Activated B cell treated with CpG ODN at 0.5 μM for 24 hours (primary cell): ENCODE data around the gene SERGEF. TPM values are rescaled to one million over a fixed set of nuclear protein-coding genes. Genes with fewer than 3 reads are reported as not detected.

ENCODE experiments used
- ATAC-seq: fragments of 200-7000 bp; cut with Tn5 transposase; one replicate; pipeline ENCODE4 v1.10.0; 2021; ENCODE audit warnings: low read depth, mild to moderate bottlenecking, moderate library complexity
- CTCF ChIA-PET: fragments of 350-600 bp; sonication (Branson Sonifier 250); formaldehyde crosslinking; loops from one replicate; lab custom pipeline; 2021; ENCODE audit warnings: antibody characterized with exemption; lab: Charles Lee
- POLR2A ChIA-PET: fragments of 350-600 bp; sonication (Branson Sonifier 250); formaldehyde crosslinking; loops from one replicate; lab custom pipeline; 2021; ENCODE audit warnings: antibody characterized with exemption; lab: Charles Lee
- DNase-seq: peaks from one replicate; pipeline ENCODE4 v3.0.0; 2022
- H3K27ac Mint-ChIP-seq: one replicate; pipeline ENCODE4 v1.8.0; 2020; ENCODE audit warnings: mixed read lengths
- H3K27me3 Mint-ChIP-seq: one replicate; pipeline ENCODE4 v1.8.0; 2021; ENCODE audit warnings: mixed read lengths
- H3K36me3 Mint-ChIP-seq: one replicate; pipeline ENCODE4 v1.8.0; 2021; ENCODE audit warnings: low read depth, mixed read lengths
- H3K4me1 Mint-ChIP-seq: one replicate; pipeline ENCODE4 v1.8.0; 2021; ENCODE audit warnings: mixed read lengths
- H3K4me3 Mint-ChIP-seq: one replicate; pipeline ENCODE4 v1.8.0; 2020; ENCODE audit warnings: mild to moderate bottlenecking, mixed read lengths
- H3K9me3 Mint-ChIP-seq: one replicate; pipeline ENCODE4 v1.8.0; 2020; ENCODE audit warnings: mixed read lengths
- intact Hi-C: fragments of 100-400 bp; cut with micrococcal nuclease; formaldehyde crosslinking; loops from one replicate; pipeline ENCODE4 v1.15.1; 2024
- total RNA-seq: library from RNA; stranded (reverse); gene quantifications from 2 replicates; pipeline ENCODE4 v1.2.3, GENCODE V29; 2022
- TF ChIP-seq, protein P1 (sequence below): fragments of 200-600 bp; IDR thresholded peaks from one replicate; pipeline ENCODE4 v1.8.0; 2022; ENCODE audit warnings: antibody characterized with exemption, mild to moderate bottlenecking

SERGEF gene
- total RNA-seq, 1 donor from 2014 or later: 38.4 TPM

DNA sequence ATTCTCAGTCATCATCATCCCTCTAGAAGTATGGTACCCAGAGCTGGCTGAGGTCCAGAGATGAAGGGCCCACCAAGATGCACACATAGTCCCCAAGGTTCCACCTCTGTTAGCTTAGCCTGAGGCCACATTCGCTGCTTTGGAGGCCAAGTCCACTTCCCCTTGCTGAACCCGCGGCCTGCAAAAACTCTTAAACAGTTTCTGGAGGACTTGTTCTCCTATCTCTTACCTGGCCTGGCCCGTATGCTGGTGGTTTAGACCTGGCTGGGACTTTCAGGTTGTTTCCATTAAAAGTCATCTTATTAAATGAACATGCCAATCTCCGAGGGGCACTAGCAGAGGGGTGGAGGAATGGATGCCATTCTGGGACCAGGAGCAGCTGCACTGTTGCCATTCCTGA is 213.7 kb downstream of the SERGEF start:
- ATAC-seq: no peak
- Mint-ChIP-seq H3K4me3 (no peak overlapping the region), H3K4me1 (no peaks in the 10 kb centered on the region), H3K27ac (no peak overlapping the region), H3K27me3 (no peaks in the 10 kb centered on the region), H3K36me3 (peaks cover 9% of the 10 kb centered on the region), H3K9me3 (no peaks in the 10 kb centered on the region)
- no peak for DNase-seq
- intact Hi-C loops: no loop called here
- POLR2A ChIA-PET: no interaction called here
- CTCF ChIA-PET: no interaction called here
- TF ChIP-seq, protein P1, sequence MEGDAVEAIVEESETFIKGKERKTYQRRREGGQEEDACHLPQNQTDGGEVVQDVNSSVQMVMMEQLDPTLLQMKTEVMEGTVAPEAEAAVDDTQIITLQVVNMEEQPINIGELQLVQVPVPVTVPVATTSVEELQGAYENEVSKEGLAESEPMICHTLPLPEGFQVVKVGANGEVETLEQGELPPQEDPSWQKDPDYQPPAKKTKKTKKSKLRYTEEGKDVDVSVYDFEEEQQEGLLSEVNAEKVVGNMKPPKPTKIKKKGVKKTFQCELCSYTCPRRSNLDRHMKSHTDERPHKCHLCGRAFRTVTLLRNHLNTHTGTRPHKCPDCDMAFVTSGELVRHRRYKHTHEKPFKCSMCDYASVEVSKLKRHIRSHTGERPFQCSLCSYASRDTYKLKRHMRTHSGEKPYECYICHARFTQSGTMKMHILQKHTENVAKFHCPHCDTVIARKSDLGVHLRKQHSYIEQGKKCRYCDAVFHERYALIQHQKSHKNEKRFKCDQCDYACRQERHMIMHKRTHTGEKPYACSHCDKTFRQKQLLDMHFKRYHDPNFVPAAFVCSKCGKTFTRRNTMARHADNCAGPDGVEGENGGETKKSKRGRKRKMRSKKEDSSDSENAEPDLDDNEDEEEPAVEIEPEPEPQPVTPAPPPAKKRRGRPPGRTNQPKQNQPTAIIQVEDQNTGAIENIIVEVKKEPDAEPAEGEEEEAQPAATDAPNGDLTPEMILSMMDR: no peak

DNA sequence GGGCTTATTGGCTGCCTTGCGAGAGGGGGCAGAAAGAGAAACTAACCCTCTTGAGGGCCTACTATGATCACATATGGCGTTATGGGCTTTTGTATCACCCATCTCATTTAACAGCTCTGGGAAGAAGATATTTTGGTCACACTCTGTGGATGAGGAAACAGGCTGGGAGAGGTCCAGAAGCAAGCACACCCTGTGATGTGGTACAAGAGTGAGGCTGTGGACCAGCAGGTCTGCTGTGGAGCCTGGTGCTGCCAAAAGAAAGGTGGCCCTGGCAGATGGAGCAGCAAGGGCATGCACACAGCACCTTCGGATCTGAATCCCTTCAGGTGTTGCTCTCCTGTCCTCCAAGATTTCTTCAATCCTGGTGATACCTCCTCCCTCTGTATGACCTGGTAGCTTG is 214.1 kb downstream of the SERGEF start:
- no peak for ATAC-seq
- H3K4me1 Mint-ChIP-seq: no peaks in the 10 kb centered on the region
- H3K27me3 Mint-ChIP-seq: no peaks in the 10 kb centered on the region
- no peak overlapping the region for H3K4me3 Mint-ChIP-seq
- TF ChIP-seq, protein P1: no peak
- ChIA-PET CTCF (no interaction called here), POLR2A (no interaction called here)
- H3K27ac Mint-ChIP-seq: no peak overlapping the region
- peaks cover 9% of the 10 kb centered on the region for H3K36me3 Mint-ChIP-seq
- intact Hi-C loops: no loop called here
- DNase-seq: no peak
- no peaks in the 10 kb centered on the region for H3K9me3 Mint-ChIP-seq

DNA sequence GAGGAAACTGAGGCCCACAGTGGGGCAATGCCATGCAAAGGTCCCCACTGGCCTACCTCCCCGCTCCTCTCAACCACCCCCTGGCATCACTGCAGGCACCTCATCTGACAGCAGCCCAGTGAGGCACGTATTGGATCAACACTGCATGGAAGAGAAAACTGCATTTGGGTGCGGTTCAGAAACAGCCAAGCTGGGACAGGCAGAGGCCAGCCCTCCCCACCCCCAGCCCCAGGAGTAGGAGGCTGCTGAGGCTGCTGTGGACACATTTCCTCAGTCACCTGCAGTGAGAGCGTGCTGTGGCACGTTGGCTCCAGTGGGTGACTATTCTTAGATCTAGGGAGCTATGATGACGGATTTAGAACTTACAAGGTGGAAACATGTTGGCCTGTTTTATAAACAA is 214.6 kb downstream of the SERGEF start:
- TF ChIP-seq, protein P1: no peak
- no peak overlapping the region for H3K4me3 Mint-ChIP-seq
- H3K27me3 Mint-ChIP-seq: no peaks in the 10 kb centered on the region
- ChIA-PET CTCF (no interaction called here), POLR2A (no interaction called here)
- no peak for ATAC-seq
- H3K36me3 Mint-ChIP-seq: peaks cover 9% of the 10 kb centered on the region
- intact Hi-C loops: no loop called here
- no peak overlapping the region for H3K27ac Mint-ChIP-seq
- no peak for DNase-seq
- no peaks in the 10 kb centered on the region for H3K4me1 Mint-ChIP-seq
- no peaks in the 10 kb centered on the region for H3K9me3 Mint-ChIP-seq

DNA sequence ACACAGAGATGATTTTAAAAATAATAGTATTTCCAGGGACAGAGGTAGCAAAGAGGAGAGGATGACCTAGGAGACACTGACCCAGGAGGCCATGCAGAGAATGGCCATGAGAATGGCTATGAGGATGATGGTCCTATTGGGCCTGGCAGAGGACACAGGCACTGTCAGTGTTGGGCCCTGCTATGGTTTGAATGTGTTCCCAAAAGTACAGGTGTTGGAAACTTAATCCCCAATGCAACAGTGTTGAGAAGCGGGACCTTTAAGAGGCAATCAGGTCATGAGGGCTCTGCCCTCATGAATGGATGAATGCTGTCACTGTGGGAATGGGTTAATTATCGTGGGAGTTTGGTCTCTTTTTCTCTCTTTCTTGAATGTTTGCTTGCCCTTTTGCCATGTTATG is 216.7 kb downstream of the SERGEF start:
- Mint-ChIP-seq H3K27ac (no peak overlapping the region), H3K9me3 (no peaks in the 10 kb centered on the region), H3K4me3 (no peak overlapping the region), H3K27me3 (no peaks in the 10 kb centered on the region), H3K4me1 (no peaks in the 10 kb centered on the region), H3K36me3 (peaks cover 7% of the 10 kb centered on the region)
- POLR2A ChIA-PET: no interaction called here
- intact Hi-C loops: no loop called here
- TF ChIP-seq, protein P1: no peak
- CTCF ChIA-PET: no interaction called here
- no peak for DNase-seq
- ATAC-seq: no peak

DNA sequence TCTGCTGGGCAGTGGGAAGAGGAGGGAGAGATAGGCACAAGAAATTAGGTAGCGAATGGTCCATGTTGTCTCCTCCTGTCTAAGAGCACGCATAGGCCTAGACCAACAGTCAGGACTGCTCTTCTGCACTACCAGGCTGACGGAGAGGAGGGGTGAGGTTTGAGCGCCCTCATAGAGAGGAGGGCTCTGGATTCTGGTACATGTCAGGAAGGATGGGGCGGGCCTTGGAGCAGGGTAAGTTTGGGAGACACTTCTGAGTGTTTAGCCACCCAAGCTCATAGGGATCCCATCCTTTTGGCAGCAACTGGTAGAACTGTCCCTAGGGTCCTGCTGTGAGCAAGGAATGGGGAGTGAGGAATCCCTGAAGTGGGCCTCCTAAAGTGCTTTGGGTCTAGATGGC is 217.9 kb downstream of the SERGEF start:
- Mint-ChIP-seq H3K36me3 (peaks cover 4% of the 10 kb centered on the region), H3K9me3 (no peaks in the 10 kb centered on the region), H3K27ac (no peak overlapping the region), H3K4me1 (no peaks in the 10 kb centered on the region), H3K27me3 (no peaks in the 10 kb centered on the region), H3K4me3 (no peak overlapping the region)
- intact Hi-C loops: no loop called here
- CTCF ChIA-PET: no interaction called here
- DNase-seq (no peak), ATAC-seq (no peak)
- POLR2A ChIA-PET: no interaction called here
- TF ChIP-seq, protein P1: no peak
